Suppressor macrophage treated with lipopolysaccharide for 1 hour (primary cell): ENCODE results near the gene ACSL6.
A peak's percentile ranks its signal among the peaks of the same experiment; 100 is the strongest.

Source experiments
- DNase-seq, 3 donors: peaks; one replicate each; pipeline ENCODE4 v3.0.0-alpha.2; 2020 to 2022

Gene ACSL6

DNA sequence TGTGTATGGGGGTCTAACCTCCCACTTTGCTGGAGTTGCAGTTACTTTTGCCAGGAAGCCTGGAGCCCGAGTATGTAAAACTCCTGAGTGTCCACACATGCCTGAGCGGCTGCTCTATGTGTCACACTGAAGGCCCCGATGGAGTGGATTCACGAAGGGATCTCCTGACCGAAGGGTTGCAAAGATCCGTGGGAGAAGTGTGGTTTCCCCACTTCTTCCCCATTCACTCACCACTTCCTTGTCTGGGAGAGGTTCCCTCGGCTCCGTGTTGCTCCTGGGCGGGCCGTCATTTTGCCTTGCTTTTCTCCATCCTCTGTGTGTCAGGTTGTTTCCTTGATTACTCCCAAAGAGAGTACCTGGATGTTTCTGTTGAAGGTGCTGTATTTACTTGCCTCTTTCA is 32.7 kb upstream of the ACSL6 start:
- DNase-seq = peak; percentile 93 to 97 (median 96)

DNA sequence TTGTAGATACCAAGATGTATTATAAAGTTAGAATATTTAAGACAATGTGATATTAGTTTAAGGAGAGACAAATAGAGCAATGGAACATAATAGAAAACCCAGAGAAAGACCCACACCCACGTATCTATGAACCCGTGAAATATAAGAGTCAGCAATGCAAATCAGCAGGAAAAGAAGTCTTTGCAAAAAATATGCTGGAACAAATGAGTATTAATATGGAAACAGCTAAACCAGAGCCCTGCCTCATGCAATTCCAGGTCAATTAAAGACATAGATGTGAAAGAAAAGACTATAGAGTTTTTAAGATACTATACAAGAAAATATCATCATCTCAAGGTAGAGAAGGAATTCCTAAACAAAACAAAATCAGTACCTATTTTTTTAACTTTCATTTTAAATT is 25.9 kb upstream of the ACSL6 start:
- DNase-seq = no peak

DNA sequence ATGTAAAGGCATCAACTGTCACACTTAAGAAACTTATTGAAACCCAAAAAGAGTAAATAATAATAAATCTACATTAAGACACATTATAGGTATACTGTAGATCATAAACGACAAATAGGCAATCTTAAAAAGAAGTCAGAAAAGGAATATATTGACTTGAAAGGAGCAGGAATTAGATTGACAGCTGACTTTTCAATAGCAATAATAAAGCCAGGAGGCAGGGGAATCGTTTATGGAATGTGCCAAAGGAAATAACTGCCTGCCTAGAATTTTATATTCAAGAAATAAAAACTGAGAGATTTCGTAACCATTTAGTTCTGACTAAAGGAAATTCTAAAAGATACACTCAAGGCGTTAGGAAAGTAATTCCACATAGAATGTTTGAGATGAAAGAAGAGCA is 21.7 kb upstream of the ACSL6 start:
- no peak for DNase-seq

DNA sequence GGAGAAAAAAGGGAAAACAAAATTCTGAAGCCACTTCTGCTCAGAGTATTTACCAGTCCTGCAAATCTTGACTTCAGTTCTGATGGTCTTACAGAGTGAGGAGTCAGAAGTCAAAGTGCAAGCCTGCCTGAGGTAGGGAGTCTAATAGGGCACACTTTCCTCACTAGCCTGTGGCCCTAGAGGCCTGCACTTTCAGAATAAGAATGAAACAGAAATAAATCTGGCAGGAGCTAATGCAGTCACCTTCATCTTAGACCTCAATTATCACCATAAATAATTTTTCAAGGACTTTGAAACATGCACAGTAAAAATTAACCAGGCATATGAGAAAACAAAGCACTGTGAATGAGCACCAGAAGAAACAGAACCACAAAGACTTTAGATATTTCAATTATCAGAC is 20.7 kb upstream of the ACSL6 start:
- DNase-seq = no peak

DNA sequence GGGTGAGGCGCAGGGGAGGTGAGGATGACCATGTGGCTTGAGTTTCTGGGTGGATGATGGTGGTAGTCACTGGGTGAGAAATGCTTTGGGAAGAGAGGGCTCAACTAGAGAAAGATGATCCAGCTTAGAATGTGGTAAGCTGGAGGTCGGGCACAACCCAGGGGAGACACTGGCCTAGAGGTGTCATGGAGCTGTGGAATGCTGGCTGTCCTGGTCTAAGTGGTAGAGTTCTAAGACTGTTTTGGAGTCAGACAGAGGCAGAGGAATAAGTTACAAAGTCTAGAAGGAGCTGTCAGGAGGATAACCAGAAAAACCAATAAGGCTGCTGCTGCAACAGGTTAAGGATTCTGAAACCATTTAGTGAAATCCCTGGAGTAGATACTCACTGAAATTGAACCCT is 19.2 kb upstream of the ACSL6 start:
- DNase-seq = no peak

DNA sequence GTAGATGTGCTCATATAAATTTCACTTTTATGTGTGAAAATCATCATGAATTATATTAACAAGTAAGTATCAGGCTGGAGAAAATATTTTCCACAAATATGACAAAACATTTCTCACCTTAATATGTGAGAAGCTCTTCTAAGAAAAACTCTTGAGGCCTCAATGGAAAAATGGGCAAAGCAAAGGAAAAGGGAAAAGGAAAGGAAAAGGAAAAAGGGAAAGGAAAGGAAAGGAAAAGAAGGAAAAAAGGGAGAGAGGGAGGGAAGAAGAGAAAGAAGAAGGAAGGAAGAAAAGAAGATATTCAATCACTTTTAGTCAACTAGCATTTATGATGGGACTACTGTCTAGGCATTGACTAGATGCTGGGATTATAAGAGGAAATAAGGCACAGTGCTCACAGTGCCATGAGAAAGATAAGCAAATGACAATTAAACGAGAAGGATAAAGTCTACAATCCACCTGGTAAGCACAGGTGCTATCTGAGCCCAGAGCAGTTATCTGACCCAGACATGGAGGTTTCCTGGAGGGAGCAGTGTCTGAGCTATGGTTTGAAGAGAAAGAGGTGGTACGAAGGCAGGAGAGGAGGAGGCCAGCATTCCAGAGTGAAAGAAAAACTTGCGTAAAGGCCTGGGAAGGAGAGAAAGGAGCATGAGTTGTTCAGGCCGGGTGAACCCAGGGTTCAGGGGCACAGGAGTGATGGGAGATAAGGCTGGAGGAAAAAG is 18.3 kb upstream of the ACSL6 start:
- no peak for DNase-seq

DNA sequence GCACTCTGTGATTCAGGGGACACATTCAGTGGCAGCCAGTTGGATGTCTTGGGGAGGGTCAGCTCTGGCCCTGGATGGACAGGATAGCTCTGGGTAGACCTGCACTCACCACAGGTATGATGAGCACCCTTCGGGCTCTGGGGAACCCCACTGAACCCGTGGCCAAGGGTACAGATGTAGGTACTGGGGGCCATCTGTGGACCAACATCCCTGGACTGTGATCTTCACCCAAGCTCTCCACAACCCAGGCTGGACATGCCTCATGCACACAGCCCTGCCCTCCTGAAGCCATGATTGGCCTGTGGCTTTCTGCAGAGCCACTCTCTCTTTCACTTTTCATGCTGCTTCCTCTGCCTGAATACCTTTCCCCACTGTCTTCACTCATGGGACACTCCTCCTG is 15.6 kb upstream of the ACSL6 start:
- no peak for DNase-seq

DNA sequence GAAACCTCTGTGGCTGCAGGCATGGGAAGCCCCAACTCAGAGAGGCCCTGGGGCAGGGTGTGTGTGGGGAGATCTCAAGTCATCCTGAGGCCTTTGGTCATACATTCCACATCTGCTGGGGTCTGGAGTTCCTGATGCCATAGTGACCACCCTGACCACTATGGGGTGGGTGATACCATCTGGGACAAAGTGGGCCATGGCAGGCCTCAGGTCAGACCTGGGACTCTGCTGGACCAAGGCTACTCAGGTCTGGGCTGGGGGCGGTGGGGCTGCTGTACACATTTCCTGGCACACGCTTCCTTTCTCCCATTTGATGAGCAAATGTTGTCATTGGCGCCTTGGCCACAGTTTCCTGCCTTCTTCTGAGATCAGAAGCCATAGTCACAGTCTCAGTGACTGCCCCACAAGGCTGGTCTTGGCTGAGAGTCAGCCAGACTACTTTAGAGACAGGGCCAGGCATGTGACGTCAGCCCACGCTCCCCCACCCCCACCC is 15.1 kb upstream of the ACSL6 start:
- DNase-seq = no peak

DNA sequence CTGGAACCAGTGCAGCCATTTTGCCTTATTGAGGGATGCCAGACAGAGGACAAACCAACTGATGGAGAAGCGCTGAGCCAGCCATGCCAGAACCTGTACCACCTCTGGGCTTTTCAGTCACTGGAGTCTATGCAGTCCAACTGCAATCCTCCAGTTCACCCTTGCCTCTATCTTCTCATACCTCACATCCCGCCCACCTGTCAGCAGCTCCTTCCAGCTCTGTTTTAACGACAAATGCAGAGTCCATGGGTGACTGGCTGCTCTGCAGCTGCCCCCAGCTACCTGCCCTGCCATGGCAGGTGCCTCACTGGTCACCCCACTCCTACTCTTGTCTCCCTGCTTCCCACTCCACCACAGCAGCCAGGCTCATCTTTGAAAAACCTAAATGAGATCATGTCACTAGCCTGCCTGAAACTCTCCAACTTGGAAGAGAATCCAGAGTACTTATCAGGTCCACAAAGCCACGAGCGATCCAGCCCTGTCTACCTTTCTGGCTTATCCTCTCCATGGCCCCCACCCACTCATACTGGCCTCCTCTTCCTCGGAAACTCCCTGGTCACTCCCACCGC is 14.0 kb upstream of the ACSL6 start:
- no peak for DNase-seq

DNA sequence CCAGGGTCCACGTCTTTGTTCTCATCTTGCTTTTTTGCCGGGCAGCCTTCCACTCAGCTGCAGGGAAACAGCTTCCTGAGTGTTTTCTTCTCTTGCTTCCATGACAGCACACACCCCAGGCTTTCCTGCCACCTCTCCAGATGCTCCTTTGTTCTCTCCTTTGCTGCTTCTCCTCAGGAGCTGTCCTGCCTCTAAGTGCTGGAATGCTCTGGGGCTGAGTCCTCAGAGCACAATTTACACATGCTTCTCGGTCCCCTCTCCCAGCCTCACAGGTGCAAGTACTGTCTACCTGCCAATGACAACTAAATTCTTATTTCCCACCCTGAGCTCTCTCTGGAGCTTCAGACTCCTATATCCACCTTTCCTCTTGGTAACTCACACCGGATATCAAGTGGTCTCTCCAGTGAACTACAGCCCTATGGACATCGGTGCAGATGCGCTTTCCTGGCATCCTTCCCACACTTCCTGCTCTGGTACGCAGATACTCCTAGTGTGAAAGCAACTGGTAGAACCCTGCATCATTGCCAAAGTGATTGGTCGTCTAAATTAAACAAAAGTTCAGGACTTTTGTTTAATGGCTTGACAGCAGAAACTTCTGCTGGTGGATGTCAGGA is 13.4 kb upstream of the ACSL6 start:
- no peak for DNase-seq

DNA sequence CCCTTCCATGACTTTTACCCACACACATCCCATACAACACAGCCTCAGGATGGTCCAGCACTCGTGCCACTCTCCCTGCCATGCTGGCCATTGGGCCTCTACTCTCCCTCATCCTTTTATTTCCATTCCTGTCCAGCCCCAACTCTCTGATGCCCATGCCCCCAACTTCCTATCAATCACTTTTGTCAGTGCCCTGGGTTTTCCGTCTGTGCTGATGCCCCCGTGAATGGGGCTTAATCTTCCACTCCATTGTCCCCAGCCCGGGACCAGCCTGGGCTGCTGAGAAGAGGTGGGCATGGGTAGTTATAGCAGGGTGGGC is 12.6 kb upstream of the ACSL6 start:
- DNase-seq = no peak

DNA sequence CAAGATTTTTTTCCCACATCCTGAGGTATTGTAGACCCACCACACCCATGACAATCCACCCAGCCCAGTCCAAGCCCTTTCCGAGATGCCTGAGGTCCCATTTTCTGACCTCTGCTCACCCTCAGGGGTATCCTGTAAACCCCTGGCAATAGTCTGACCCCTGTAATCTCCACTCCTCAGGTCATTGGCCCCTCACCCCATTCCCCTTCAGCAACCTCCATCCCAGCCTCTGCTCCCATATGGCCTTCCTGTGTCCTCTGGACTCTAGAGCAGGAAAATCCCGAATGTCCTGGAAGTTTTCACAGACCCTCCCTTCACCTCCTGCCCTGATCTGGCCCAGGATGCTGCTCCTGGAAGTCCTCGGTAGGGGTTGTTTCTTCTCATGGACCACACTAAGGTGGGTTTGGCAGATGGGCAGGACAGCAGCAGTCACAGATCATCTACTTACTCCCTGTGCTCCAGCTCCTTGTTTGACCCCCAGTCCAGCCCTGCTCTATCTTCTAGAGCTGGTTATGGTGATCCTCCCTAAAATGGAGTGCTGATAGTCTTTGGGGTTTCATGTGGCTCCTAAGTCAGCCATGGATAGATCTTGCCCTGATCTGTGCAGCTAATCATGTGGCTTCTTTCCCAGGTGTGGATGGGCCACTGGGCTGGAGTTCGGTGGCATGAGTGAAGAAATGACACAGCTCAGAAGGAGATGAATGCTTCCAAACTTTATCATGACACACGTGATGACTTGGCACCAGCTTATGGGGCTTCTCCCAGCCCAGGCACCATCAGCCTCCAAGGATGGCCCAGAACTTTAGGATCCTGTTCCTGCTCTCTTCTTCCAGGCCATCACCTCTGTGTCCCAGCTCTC is 12.0 kb upstream of the ACSL6 start:
- no peak for DNase-seq

DNA sequence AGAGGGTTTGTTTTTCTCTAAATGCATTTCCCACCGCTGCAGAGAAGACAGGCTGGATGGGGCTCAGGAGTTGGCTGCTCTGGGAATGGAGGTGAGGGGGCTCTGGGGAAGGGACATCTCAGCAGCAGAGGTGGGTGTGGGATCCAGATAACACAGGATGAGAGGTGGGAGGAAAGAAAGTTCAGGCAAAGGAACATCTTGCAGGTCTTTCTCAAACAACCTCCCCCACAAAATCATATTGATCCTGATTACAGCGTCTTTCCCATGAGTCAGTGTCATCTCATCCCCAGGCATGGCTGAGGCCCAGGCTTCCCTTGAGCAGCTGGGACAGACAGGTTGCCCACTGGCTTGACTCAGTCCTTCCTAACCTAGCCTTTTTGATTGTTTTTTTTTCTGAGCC is 11.3 kb upstream of the ACSL6 start:
- peak in 2 of 3 donors; percentile 20 to 40 for DNase-seq

DNA sequence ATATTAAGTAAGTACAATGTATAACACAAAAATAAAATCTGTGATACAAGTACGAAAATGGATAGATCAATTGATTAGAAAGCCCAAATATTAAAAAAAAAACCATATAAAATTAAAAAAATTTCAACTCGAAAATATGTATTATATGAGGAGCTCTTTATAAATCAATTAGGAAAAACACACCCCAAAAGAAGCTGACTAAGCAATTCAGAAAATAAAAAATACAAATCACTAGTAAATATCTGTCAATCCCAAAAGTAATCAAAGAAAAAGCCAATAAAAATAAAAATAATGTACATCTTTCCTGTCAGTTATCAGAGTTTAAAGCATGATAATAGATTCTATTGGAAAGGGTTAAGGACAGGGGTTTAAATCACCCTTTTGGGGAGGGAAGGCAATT is 10.2 kb upstream of the ACSL6 start:
- no peak for DNase-seq

DNA sequence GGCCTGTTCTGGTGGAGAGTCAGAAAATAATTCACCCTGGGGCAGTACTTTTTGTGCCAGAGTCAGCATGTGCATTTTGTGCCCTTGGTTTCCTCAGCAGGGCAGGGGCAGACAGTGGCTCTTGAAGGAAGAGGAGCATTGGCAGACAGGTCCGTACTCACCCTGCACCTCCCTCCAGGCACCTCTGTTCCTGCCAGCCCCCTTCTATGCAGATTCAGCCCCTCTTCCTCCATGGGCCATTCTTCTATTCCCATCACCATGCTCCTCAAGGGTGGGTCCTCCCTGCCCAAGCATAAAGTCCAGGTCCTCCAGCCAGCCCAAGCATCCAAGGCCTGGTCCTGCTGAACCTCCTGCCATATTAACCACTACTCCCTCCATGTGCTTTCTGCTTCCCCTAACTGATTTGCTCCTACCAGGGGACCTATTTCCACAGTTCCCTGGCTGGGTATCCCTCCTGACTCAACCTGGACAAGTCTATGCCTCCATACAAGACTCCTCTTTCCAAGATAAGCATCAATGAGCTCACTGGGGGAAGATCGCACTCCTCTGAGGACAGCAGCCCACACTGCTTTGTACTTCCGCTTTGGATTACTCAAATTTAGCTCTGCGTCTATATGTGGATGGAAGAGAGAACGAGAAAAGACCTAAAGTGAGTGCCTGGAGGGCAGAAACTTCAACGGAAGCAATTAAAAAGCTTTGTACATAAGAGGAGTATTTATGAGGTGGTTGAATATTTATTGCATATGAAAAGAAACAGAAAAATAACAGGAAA is 9.3 kb upstream of the ACSL6 start:
- no peak for DNase-seq

DNA sequence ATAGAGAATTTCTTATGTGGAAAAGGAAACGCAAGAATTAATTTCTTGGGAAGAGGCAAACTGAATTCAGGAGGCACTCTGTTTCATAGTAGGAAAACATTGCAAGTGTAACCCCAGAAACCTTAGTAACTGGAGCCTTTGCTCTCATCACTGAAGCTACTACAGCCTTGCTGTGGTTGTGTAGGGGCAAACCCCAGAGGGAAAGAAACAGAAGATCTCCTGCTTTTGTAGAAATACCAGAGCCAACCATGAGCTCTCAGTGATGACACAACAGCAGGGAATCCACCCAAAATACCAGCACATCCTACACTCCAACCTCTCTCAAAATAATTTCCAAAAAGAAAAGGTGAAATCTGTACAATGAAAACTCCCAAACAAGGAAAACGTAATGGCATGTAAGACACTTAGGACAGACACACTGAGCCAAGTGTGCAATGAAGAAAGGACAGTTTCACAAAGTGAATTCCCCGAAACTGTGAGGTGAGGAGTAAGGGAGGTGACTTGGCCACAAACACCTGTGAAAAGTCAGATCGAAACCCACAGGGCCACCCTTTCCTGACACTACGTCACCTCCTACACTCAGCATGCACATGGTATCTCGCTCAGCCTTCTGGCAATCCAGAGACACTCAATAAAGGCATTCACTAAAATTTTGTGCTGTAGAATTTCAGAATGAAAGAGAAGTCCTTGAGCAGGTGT is 8.5 kb upstream of the ACSL6 start:
- DNase-seq = peak; percentile 17 to 28 (median 26)

DNA sequence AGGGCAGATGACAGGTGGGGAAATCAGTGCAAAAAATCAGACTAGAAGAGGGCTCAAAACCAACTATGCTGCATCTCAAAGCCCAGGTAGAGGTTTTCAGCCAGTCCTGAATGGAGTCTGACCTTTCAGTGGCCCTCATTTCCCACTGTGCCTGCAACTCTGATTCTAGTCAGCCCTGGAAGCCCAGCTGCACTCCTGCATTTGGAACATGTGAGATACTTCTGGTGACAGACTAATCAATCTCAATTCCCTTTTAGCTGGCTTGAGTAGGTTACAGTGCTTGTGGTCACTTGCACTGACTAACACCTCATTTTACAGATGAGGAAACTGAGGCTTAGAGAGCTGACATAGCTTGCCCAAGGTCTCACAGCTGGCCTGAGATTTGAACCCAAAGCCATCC is 7.9 kb upstream of the ACSL6 start:
- no peak for DNase-seq

DNA sequence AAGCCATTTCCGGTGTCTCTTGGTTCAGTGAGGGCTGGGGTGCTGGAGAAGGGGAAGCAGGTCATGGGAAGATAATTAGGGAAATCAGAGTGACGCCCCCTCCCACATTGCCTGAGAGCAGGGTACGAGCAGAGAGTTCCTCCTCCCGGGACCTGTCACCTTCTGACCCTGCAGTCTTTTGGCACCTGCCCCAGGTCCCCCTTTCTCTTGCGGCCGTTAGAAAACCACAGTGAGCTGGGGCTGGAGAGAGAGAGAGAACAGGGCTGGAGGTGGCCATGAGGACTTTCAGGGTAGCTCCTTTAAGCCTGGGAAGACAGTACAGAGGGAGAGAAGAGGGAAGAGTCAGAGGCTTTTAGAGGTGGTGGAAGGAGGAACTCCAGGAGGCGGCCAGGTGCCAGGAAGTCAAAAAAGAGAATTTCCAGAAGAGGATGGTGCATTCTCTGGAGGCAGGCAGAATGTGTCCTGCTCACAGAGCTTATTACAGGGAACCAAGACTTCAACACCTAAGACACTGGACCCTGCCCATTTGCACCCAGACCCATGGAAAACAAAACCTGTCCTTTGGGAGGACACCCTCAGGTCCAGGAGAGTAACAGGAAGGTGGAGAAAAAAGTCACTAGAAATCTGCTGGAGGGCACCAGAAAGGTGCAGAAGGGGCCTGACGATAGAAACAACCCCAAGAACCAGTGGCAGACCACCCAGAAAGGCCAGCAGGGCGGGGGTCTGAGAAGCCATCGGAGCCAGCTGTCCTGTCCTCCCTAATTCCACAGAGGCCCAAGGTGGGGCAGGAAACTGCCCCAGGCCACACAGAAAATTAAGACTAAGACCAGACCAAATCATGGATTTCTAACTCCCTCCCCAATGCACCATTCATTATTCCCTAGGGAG is 6.5 kb upstream of the ACSL6 start:
- DNase-seq = peak in 1 of 3 donors; percentile 17

DNA sequence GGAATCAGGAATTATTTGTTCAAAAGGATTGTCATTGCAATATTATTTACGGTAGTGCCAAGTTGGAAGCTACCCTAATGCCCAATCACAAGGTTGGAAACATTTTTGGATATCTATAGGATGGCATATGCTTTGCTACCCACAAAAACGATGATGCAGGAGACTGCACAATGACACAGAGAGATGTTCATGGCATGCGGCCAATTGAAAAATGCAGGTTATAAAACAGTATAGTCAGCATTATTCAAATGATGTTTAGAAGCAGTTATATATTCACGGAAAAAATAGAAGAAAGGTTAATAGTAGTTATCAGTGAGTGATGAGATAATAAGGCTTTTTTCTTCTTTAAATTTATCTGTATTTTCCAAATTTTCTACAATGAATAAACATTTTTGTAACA is 5.9 kb upstream of the ACSL6 start:
- DNase-seq = no peak

DNA sequence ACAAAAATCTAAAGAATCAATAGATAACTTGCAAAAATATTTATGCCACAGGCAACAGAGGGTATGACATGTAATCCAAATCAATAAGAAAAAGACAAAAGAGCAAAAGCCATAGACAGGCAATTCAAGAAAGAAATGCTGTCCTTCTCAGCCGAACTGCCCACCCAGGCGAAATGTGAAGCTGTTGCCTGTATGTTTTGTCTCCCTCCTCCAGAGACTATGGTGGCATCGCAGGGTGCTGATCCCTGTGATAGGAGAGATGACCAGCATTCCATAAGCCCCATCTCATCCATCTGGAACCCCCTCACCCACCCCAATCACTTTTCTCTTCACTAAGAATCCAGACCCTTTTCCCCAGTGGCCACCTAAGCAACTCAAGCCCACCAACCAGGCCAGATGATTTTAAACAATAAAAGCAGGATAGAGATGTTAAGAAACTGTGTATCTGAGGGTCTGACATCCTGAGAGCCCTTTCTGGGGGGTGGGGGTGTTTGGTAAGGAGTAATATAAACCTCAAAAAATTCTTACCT is 5.3 kb upstream of the ACSL6 start:
- no peak for DNase-seq

DNA sequence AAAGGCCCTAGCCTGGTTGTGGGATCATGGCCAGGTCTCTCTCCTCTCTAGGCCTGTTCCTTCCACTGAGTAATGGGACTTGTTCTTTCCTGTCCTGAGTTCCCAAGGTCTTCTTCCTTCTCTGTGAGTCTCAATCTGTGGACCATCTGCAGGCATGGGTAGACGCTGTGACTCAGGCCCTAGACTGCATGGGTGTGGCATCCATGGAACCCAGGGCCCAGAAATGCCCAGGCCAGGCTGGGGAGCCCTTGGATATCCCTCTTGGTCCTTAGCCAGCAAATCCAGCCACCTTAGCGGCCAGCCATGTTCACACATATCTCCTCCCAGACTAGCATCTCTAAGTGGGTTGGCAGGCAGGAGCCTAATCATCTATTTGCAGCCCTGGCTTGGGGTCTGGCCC is 2.3 kb upstream of the ACSL6 start:
- no peak for DNase-seq
